Sigmoid colon (tissue), 7 donors: ENCODE results near the gene MTMR6. TPM values are rescaled to one million over a fixed set of nuclear protein-coding genes. Genes with fewer than 3 reads are reported as not detected.

Experiments
- DNase-seq: peaks from one replicate; pipeline ENCODE4 v3.0.0-alpha.2; 2019
- H3K27ac ChIP-seq, 4 donors: fragments of 200-600 bp; sonication (generic); one replicate each; pipeline ENCODE4 v1.5.1; 2016 to 2019; ENCODE audit warnings: mild to moderate bottlenecking in 1 of 4
- H3K27me3 ChIP-seq, 3 donors: fragments of 200-600 bp; sonication (generic); one replicate each; pipeline ENCODE4 v1.5.1; 2019; ENCODE audit warnings: mild to moderate bottlenecking in 1 of 3
- H3K36me3 ChIP-seq, 4 donors: fragments of 200-600 bp; sonication (generic); one replicate each; pipeline ENCODE4 v1.5.1; 2016 to 2019
- H3K4me1 ChIP-seq, 4 donors: fragments of 200-600 bp; sonication (generic); one replicate each; pipeline ENCODE4 v1.5.1; 2017 to 2019
- H3K4me3 ChIP-seq, 4 donors: fragments of 200-600 bp; sonication (generic); one replicate each; pipeline ENCODE4 v1.5.1; 2017 to 2019; ENCODE audit warnings: mild to moderate bottlenecking in 2 of 4, moderate library complexity in 1 of 4
- H3K9me3 ChIP-seq, 4 donors: fragments of 200-600 bp in 3 of 4; sonication (generic) in 3 of 4; one replicate each; pipeline versions ENCODE4 v1.5.1 to v1.6.1; 2013 to 2019
- EP300 ChIP-seq, 4 donors: sonication (generic); formaldehyde crosslinking; IDR thresholded peaks; one replicate each; pipeline ENCODE4 v1.6.1; 2017; ENCODE audit warnings: antibody characterized with exemption in 4 of 4
- POLR2A ChIP-seq, 2 donors: fragments of 450-650 bp; IDR thresholded peaks; one replicate each; pipeline ENCODE4 v1.6.1; 2016; ENCODE audit warnings: antibody characterized with exemption in 2 of 2, mild to moderate bottlenecking in 2 of 2, moderate library complexity in 2 of 2
- POLR2AphosphoS5 ChIP-seq, 4 donors: sonication (generic); formaldehyde crosslinking; IDR thresholded peaks; one replicate each; pipeline ENCODE4 v1.6.1; 2017; ENCODE audit warnings: antibody characterized with exemption in 4 of 4
- WGBS, 2 donors: extraction: QIAGEN DNeasy Blood & Tissue Kit; methylation state at CpG; one replicate each; pipeline ENCODE4 v1.1.7; 2013; 5-methylcytosine and 5-hydroxymethylcytosine counted together
- intact Hi-C: fragments of 100-400 bp; cut with DNase I; formaldehyde crosslinking; loops from one replicate; pipeline ENCODE4 v1.15.1; 2023
- polyA plus RNA-seq, 3 donors: library from polyadenylated mRNA; stranded (reverse); fragments of 200-250 nt; gene quantifications; one replicate each; pipeline ENCODE4 v1.2.3, GENCODE V29; 2013
- total RNA-seq, 4 donors: library from RNA; depleted of rRNA; stranded (reverse); fragments of >200 nt; gene quantifications; one replicate each; pipeline ENCODE4 v1.1.0, GENCODE V29; 2016
- TF ChIP-seq, protein P1 (sequence below), 4 experiments: fragments of 450-650 bp in 3 of 4; fragments of 200-600 bp in 1 of 4; IDR thresholded peaks; one replicate each; pipeline ENCODE4 v1.5.1; 2016 to 2019; ENCODE audit warnings: antibody characterized with exemption in 4 of 4, mild to moderate bottlenecking in 3 of 4, moderate library complexity in 2 of 4
- donor health status: healthy with polysubstance abuse.
- donor health status: Bipolar disorder and iron deficiency.
- donor health status: healthy.

MTMR6 gene
- total and polyA plus RNA-seq, 7 donors = 8.9 to 33.1 (median 21.6) TPM

DNA sequence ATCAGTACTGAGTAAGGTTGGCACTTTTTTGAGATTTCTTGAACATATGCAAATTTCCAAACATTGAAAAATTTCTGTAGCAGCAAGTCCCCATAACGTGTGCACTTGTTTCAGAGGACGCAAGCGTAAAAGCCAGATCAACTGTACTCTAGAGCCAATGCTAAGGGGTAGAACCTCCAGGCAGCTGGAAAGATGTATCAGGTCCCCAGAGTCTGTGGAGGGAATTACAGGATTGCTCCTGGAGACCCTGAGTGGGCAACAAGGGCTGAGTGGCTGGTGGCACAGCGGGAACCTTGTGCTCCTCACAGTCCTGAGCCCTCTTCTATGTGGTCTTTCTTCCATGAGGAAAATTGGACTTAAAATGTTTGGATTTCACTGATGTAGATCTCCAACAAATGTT, 61.3 kb downstream of the MTMR6 start:
- intact Hi-C loops = no loop called here
- H3K4me1 ChIP-seq = no peaks in the 10 kb centered on the region
- no peaks in the 10 kb centered on the region for H3K36me3 ChIP-seq
- no peak overlapping the region for H3K27ac ChIP-seq
- WGBS, 2 donors = 93 to 95% methylated on average over 4 of the region's 4 CpGs
- peaks cover 0 to 3% (median 0%) of the 10 kb centered on the region in 3 donors for H3K27me3 ChIP-seq
- TF ChIP-seq, protein P1, sequence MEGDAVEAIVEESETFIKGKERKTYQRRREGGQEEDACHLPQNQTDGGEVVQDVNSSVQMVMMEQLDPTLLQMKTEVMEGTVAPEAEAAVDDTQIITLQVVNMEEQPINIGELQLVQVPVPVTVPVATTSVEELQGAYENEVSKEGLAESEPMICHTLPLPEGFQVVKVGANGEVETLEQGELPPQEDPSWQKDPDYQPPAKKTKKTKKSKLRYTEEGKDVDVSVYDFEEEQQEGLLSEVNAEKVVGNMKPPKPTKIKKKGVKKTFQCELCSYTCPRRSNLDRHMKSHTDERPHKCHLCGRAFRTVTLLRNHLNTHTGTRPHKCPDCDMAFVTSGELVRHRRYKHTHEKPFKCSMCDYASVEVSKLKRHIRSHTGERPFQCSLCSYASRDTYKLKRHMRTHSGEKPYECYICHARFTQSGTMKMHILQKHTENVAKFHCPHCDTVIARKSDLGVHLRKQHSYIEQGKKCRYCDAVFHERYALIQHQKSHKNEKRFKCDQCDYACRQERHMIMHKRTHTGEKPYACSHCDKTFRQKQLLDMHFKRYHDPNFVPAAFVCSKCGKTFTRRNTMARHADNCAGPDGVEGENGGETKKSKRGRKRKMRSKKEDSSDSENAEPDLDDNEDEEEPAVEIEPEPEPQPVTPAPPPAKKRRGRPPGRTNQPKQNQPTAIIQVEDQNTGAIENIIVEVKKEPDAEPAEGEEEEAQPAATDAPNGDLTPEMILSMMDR (IDR thresholded peaks at IDR 0.05) = no peak
- no peak for TF ChIP-seq POLR2AphosphoS5 (IDR thresholded peaks at IDR 0.05)
- TF ChIP-seq EP300 (IDR thresholded peaks at IDR 0.05) = no peak
- no peak overlapping the region for H3K4me3 ChIP-seq
- no peaks in the 10 kb centered on the region for H3K9me3 ChIP-seq
- DNase-seq = no peak

GRCh38 chr13:25224151-25224550, 63.1 kb downstream of the MTMR6 start:
- Histone ChIP-seq H3K4me1 (no peaks in the 10 kb centered on the region), H3K9me3 (no peaks in the 10 kb centered on the region), H3K27me3 (peaks cover 0 to 3% (median 0%) of the 10 kb centered on the region in 3 donors), H3K36me3 (no peaks in the 10 kb centered on the region), H3K27ac (no peak overlapping the region), H3K4me3 (no peak overlapping the region)
- TF ChIP-seq POLR2A (IDR thresholded peaks at IDR 0.05) (no peak), POLR2AphosphoS5 (IDR thresholded peaks at IDR 0.05) (no peak), EP300 (IDR thresholded peaks at IDR 0.05) (no peak)
- TF ChIP-seq, protein P1 (IDR thresholded peaks at IDR 0.05) = no peak
- intact Hi-C loops = no loop called here
- DNase-seq = no peak
- WGBS, 2 donors = 90 to 92% methylated on average over 9 of the region's 9 CpGs

DNA sequence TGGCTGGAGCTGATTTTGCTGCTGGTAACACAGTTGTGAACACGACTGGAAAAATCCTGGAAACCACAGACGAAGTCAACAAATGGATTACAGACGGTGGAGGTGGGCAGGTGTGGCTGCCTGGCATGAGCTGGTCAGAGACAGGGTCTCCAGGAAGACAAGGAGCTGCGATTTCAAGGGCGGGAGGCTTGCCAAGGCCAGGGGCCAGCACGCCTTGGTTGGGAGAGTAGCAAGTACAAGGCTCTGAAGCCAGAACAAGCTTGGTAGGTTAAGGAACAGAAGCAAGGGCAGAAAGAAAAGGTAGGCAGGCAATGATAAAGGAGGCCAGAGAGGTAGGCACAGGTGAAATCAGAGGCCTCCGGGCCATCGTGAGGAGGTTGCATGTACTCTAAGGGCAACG, 64.5 kb downstream of the MTMR6 start:
- intact Hi-C loops = no loop called here
- no peak overlapping the region for H3K27ac ChIP-seq
- H3K4me3 ChIP-seq = no peak overlapping the region
- H3K9me3 ChIP-seq = no peaks in the 10 kb centered on the region
- H3K4me1 ChIP-seq = no peaks in the 10 kb centered on the region
- no peak for DNase-seq
- peaks cover 0 to 2% (median 0%) of the 10 kb centered on the region in 3 donors for H3K27me3 ChIP-seq
- H3K36me3 ChIP-seq = no peaks in the 10 kb centered on the region
- 84 to 87% methylated on average over 9 of the region's 9 CpGs for WGBS, 2 donors
- TF ChIP-seq, protein P1 (IDR thresholded peaks at IDR 0.05) = no peak
- TF ChIP-seq POLR2A (IDR thresholded peaks at IDR 0.05) = no peak
- no peak for TF ChIP-seq EP300 (IDR thresholded peaks at IDR 0.05)
- no peak for TF ChIP-seq POLR2AphosphoS5 (IDR thresholded peaks at IDR 0.05)

DNA sequence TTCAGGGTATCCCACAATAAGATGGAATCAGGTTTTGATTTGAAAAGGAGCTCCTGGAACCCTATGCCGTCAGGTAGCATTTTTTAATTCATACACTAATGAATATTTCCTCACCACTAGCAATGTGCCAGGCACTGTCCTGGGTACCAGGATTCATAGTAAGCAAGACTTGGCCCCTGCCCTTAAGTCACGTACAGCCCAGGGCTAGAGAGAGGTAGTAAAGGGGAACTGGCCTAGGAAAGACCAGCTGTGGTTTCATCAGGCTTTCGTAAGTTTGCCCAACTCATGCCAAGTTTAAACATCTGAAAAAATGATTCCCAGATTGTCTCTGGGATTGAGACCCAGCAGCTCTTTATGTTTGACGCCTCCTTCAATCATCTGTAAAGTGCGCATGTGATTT, 69.3 kb downstream of the MTMR6 start:
- no peak for DNase-seq
- Histone ChIP-seq H3K27me3 (no peaks in the 10 kb centered on the region), H3K4me3 (no peak overlapping the region), H3K4me1 (no peaks in the 10 kb centered on the region), H3K36me3 (no peaks in the 10 kb centered on the region), H3K9me3 (no peaks in the 10 kb centered on the region), H3K27ac (no peak overlapping the region)
- TF ChIP-seq EP300 (IDR thresholded peaks at IDR 0.05) (no peak), POLR2A (IDR thresholded peaks at IDR 0.05) (no peak), POLR2AphosphoS5 (IDR thresholded peaks at IDR 0.05) (no peak)
- TF ChIP-seq, protein P1 (IDR thresholded peaks at IDR 0.05) = no peak
- WGBS, 2 donors = 72 to 77% methylated on average over 5 of the region's 5 CpGs
- intact Hi-C loops = no loop called here
